Tibial nerve (tissue), 4 donors: ENCODE results near the gene ANKUB1.

ENCODE experiments used
- EP300 ChIP-seq, 2 donors: sonication (generic); formaldehyde crosslinking; IDR thresholded peaks; one replicate each; pipeline ENCODE4 v1.6.1; 2017; ENCODE audit warnings: antibody characterized with exemption in 2 of 2, mild to moderate bottlenecking in 1 of 2
- POLR2A ChIP-seq, 2 donors: fragments of 450-650 bp; IDR thresholded peaks; one replicate each; pipeline ENCODE4 v1.6.1; 2017; ENCODE audit warnings: antibody characterized with exemption in 2 of 2, mild to moderate bottlenecking in 2 of 2, moderate library complexity in 2 of 2
- TF ChIP-seq, protein P1 (sequence below), 5 experiments: fragments of 200-600 bp in 3 of 5; fragments of 450-650 bp in 2 of 5; sonication (generic) in 3 of 5; IDR thresholded peaks; one replicate each; pipeline ENCODE4 v1.5.1; 2016 to 2019; ENCODE audit warnings: antibody characterized with exemption in 5 of 5, mild to moderate bottlenecking in 3 of 5, moderate library complexity in 2 of 5

DNA sequence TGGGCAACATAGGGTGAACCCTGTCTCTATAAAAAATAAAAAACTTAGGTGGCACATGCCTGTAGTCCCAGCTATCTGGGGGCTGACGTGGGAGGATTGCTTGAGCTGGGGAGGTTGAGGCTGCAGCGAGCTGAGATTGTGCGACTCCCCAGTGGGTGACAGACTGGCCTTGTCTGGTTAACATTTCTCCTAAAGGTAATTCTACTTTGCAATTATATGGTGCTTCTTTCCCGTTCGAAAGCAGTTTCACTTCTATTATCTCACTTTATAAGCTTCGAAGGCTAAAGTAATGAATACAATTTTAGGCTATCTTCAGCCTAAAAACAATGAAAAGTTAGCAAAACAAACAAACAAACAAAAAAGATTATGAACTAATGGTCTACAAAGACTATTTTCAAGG lies 75.4 kb downstream of the ANKUB1 start:
- TF ChIP-seq, protein P1, sequence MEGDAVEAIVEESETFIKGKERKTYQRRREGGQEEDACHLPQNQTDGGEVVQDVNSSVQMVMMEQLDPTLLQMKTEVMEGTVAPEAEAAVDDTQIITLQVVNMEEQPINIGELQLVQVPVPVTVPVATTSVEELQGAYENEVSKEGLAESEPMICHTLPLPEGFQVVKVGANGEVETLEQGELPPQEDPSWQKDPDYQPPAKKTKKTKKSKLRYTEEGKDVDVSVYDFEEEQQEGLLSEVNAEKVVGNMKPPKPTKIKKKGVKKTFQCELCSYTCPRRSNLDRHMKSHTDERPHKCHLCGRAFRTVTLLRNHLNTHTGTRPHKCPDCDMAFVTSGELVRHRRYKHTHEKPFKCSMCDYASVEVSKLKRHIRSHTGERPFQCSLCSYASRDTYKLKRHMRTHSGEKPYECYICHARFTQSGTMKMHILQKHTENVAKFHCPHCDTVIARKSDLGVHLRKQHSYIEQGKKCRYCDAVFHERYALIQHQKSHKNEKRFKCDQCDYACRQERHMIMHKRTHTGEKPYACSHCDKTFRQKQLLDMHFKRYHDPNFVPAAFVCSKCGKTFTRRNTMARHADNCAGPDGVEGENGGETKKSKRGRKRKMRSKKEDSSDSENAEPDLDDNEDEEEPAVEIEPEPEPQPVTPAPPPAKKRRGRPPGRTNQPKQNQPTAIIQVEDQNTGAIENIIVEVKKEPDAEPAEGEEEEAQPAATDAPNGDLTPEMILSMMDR (IDR thresholded peaks at IDR 0.05): no peak
- TF ChIP-seq EP300 (IDR thresholded peaks at IDR 0.05) (no peak), POLR2A (IDR thresholded peaks at IDR 0.05) (no peak)
